ENCODE results near the gene ZDHHC4. TPM values are rescaled to one million over a fixed set of nuclear protein-coding genes. Genes with fewer than 3 reads are reported as not detected.

Gene ZDHHC4
- total and polyA plus RNA-seq, 9 of the 15 experiments (the other 6 are each of a cell fraction or from before 2014, with no cell fraction given): 33.4 to 106 (median 58.3) TPM

GRCh38 chr7:6577369-6578113 lies at the start of gene ZDHHC4 (continued):
- TF ChIP-seq ETV1 (tag; conservative IDR thresholded peaks at IDR 0.05; ENCODE audit: low read depth) (peak; percentile 88), KHSRP (IDR thresholded peaks at IDR 0.05) (no peak), KAT2B (IDR thresholded peaks at IDR 0.05; ENCODE audit: low read depth, low read length) (no peak), SMAD1 (IDR thresholded peaks at IDR 0.05; ENCODE audit: low read depth, low read length, partially characterized antibody) (peak; percentile 60), CTCFL (IDR thresholded peaks at IDR 0.05; ENCODE audit: borderline replicate concordance, insufficient read depth, low read depth, low read length, poor library complexity, severe bottlenecking) (no peak), JUNB (CRISPR knock-in tag; conservative IDR thresholded peaks at IDR 0.05) (no peak), KDM1A (IDR thresholded peaks at IDR 0.05) (no peak), PHTF2 (CRISPR knock-in tag; IDR thresholded peaks at IDR 0.05) (no peak), PPARD (CRISPR knock-in tag; IDR thresholded peaks at IDR 0.05) (no peak), THRB (CRISPR knock-in tag; conservative IDR thresholded peaks at IDR 0.05) (no peak), SMARCA4 (IDR thresholded peaks at IDR 0.05) (no peak), DEAF1 (CRISPR knock-in tag; IDR thresholded peaks at IDR 0.05) (no peak), TAF15 (IDR thresholded peaks at IDR 0.05; ENCODE audit: low read depth, low read length) (no peak), BDP1 (IDR thresholded peaks at IDR 0.05; ENCODE audit: insufficient read depth, insufficient read length) (no peak), LEF1 (IDR thresholded peaks at IDR 0.05) (no peak), GABPB2 (CRISPR knock-in tag; conservative IDR thresholded peaks at IDR 0.05) (no peak), ELF1 (tag; IDR thresholded peaks at IDR 0.05) (peak; percentile 59; the same call in 1 of the 2 replicates), SIN3B (IDR thresholded peaks at IDR 0.05; ENCODE audit: low read depth) (peak; percentile 73; the same call in 1 of the 2 replicates), GTF2A2 (tag; IDR thresholded peaks at IDR 0.05) (no peak), ZBTB9 (CRISPR knock-in tag; IDR thresholded peaks at IDR 0.05) (no peak), ZNF24 (IDR thresholded peaks at IDR 0.05) (peak; percentile 43; the same call in 1 of the 2 replicates), DIDO1 (tag; IDR thresholded peaks at IDR 0.05; ENCODE audit: low read depth) (0 out of 2 replicates have a peak, but pooled peaks have one; percentile 43), CHD4 (IDR thresholded peaks at IDR 0.05; ENCODE audit: insufficient read depth, insufficient replicate concordance, low read depth, low read length, poor library complexity, severe bottlenecking) (no peak), DPF2 (IDR thresholded peaks at IDR 0.05) (peak; percentile 35; the same call in 1 of the 2 replicates)
